GM19395 (cell line): Measurements from ENCODE around the gene ADCY4.
A peak's percentile ranks its signal among the peaks of the same experiment; 100 is the strongest.
"Not testable (repeated sequence)": the region's sequence is repeated elsewhere in the genome, so short reads cannot be mapped to it uniquely, and the experiment has no call there.

Experiments used
- ATAC-seq: cut with Tn5 transposase; IDR thresholded peaks from one replicate; pipeline ENCODE4 v1.9.1; 2021; ENCODE audit warnings: mild to moderate bottlenecking, moderate library complexity; ENCODE audit not compliant: unreplicated experiment

The ADCY4 gene

DNA sequence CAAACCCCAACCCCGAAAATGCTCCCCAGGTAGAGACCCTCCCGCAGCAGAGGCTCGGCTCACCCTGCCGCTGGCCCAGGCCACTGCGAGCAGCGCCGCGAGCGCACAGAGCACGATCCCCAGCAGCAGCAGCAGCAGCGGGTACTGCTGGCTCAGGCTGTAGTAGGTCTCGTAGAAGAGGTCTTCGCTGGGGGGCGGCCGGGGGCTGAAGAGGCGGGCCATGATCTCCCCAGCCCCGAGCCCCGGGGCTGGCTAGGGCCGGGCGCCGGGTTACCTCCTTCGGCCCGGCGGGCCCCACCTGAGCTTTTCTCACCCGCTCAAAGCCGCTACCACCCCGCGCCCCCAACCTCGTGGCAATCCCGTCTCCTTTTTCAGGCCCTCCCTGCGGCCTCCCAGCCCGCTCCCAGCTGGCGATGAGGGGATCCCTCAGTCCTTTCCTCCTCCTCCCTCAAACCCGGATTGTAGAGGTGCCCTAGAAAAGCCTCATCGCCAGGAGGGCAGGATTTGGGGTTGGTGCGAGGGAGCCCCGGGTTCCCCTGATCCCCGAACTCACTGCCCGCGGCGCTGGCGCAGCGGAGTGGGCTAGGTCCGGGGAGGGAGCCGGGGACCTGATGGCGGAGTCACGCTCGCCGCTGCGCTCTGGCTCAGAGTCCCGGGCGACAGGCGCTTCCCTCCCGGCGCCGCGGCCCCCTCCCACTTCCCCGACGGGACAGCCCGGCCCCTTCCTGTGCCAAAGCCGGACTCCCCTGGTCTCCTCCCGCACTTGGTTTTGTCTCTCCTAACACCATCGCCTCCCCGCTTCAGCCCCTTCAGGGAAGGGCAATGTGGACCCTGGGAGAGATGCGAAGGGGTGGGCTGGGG, at the start of gene ADCY4:
Gene ADCY4 (minus strand): TSS at position 641 of the 861 bp plus-strand sequence. CDS start 419 bp downstream, at position 222.
- ATAC-seq, result no peak

GRCh38 chr14:24384169-24384568, 49.3 kb upstream of the ADCY4 start:
- ATAC-seq, result no peak

DNA sequence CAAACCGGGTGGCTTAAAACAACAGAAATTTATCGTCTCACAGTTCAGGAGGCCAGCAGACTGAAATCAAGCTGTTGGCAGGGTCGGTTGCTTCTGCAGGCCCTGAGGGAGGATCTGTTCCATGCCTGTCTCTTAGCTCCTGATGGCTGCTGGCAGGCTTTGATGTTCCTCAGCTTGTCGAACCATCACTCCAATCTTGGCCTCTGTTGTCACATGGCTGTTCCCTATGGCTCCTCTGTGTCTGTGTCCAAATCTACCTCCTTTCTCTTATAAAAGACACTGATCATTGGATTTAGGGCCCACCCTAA, 47.1 kb upstream of the ADCY4 start:
- no peak for ATAC-seq

DNA sequence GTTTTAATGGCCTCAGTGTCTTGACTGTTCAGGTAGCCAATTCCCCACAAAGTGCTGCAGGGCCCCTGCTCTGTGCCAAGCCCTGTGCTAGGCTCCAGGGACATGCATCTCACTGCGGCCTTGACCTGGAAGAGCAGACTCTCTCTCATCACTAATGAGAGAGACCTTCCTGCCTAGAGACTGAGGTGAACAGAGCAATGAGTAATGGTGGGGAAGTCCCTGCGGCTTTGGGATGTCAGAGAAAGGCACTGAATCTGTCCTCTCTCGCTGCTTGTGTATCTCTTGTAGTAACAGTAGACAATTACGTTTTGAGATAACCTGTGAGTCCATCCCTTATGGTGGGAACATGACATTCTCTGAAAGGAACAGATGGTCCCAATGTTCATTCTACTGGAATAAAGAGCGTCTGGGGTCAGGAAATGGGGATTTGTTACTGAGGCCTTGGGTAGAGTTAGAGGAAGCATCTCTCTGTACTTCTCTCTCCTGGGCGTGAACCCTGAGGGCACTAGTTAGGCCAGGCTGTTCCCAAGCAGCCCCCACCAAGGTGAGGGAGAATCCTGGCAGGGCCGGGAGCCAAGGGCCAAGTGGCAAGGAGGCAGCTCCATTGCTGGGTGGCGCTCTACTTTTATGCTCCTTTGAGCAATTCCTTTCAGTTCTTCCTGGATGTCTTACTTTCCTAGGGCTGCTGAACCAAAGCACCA, 46.6 kb upstream of the ADCY4 start:
- no peak for ATAC-seq

- no peak for ATAC-seq
These were observed 45.2 kb upstream of the ADCY4 start for GRCh38 chr14:24379907-24380730.

DNA sequence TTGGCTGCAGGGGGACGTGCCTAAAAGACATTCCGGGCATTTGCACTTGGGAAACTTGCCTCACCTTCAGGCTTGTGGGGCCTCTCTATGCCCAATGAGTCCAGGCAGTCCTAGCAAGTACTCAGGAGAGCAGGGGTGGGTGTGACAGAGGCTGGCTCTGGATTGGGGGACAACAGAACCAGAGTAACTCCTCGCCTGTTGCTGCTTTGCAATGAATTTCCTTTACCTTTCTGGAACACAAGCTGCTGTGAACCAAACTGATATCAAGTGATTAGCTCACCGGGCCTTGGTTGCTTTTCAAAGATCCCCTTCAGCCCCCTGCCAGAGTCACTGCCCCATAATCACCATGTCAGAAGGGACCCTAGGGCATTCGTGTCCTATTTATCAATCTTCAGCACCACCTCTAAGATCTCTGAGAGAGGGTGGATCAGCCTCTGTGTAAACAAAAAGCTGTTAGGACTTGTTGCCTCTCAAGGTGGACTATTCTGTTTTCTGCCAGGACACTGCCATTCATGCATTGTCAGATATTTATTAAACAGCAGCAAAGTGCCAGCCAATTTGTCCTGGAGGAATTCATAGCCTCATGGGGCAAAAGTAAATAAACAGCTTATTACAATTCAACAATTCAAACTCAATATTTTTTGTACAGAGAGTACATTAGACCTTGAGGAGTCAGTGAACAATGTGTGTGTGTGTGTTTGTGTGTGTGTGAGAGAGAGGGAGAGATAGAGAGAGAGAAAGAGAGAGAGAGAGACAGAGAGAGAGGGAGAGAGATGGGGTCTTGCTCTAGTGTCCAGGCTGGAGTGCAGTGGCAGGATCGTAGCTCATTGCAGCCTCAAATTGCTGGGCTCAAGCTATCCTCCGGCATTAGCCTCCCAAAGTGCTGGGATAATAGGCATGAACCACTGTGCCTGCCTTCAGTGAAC, 44.4 kb upstream of the ADCY4 start:
- ATAC-seq, result no peak

DNA sequence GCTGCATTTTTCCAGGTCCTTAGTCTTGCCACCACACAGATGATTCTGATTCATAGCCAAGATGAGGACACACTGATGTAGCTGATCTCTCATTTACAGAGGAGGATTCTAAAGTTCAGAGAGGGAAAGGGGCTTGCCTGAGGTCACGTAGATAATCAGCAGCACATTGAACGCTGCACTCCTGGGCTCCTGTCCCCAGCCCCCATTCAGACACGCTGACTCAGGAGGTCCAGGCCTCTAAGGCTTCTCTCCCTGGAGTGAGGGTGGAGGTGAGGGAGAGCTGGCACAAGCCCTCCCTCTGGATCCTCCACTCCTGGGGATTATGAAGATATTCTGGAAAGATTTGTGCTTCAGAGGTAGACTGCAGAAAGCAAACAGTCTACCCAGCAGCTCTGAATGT, 43.5 kb upstream of the ADCY4 start:
- no peak for ATAC-seq

DNA sequence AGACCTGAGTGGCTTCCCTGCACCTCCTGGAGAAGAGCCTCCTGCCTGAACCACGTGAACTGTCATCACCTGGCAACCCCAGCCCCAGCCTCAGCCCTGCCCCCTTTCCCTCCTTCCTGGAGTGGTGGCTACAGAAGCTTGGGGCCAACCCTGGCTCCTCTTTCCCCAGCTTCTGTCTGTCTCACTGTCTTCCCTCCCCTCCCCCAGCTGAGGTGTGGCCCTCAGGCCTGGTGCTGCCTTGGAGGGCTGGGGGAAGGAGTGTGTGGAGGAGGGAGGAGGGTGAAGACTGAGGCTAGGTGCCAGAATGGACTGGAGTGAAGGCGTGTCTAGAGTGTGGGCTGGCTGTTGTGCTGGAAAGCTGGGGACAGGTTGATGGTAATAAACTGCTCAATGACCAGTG, 42.8 kb upstream of the ADCY4 start:
- no peak for ATAC-seq

DNA sequence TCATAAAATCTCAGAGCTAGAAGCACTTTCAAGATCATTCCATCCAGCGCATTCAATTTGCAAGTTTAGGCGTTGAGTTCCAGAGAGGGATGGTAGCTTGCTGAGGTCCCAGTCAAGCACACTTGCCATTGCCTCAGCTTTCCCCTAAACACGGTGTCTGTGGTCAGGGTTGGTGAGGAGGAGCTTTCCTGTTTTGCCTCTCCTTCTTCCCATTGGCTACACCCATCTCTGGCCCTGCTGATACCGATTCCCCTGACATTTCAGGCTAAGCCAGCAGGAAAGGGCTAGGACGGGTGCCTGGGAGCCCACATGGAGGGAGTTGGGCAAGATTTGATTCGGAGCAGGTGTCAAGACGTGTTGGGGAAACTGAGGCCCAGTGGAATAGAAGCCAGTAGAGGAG, 42.3 kb upstream of the ADCY4 start:
- ATAC-seq, result no peak

DNA sequence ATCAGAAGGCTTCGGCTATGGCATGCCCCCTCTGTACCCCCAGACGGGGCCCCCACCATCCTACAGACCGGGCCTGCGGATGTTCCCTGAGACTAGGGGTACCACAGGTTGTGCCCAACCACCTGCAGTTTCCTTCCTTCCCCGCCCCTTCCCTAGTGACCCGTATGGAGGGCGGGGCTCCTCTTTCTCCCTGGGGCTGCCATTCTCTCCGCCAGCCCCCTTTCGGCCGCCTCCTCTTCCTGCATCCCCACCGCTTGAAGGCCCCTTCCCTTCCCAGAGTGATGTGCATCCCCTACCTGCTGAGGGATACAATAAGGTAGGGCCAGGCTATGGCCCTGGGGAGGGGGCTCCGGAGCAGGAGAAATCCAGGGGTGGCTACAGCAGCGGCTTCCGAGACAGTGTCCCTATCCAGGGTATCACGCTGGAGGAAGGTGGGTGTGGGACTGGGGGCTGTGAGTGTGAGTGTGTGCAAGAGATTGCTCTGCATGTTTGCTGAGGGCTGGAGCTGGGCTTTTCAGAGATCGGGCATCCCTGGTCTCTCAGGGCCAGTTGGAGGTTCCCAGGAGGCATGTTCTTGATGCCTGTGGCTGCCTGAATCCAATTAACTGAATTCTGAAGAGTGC, 41.7 kb upstream of the ADCY4 start:
- ATAC-seq, result no peak

GRCh38 chr14:24372701-24373416, 38.0 kb upstream of the ADCY4 start:
- no peak for ATAC-seq

DNA sequence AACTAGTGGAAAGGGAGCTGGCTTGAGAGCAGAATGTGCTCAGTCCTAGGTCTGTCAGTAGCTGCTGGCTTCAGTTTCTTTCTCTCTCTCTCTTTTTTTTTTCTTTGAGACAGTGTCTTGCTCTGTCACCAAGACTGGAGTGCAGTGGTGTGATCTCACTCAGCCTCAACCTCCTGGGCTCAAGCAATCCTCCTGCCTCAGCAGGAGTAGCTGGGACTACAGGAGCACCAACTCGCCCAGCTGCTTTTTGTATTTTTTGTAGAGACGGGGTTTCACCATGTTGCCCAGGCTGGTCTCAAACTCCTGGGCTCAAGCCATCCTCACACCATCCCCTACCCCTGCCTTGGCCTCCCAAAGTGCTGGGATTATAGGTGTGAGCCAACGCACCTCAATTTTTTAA, 36.7 kb upstream of the ADCY4 start:
- not testable (repeated sequence) for ATAC-seq

DNA sequence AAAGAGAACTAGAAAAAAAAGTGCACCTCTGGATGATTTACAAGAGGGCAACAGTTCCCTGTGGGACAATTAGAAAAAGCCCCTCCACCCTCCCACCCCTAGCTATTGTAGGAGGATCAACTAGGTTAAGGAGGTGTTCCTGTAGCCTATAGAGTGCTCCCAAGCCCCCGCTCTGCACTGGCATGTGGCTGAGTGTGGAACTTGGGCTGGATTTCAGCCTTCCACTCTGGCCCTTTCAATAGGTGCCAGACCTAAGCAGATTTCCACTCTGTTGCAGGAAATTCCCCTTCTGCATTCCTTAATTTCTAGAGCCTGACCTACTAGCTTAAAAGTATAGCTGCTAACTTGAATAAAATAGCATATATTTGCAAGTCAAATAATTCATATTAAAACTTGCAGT, 35.9 kb upstream of the ADCY4 start:
- no peak for ATAC-seq

- no peak for ATAC-seq
These were observed 35.2 kb upstream of the ADCY4 start for GRCh38 chr14:24369907-24370687.

DNA sequence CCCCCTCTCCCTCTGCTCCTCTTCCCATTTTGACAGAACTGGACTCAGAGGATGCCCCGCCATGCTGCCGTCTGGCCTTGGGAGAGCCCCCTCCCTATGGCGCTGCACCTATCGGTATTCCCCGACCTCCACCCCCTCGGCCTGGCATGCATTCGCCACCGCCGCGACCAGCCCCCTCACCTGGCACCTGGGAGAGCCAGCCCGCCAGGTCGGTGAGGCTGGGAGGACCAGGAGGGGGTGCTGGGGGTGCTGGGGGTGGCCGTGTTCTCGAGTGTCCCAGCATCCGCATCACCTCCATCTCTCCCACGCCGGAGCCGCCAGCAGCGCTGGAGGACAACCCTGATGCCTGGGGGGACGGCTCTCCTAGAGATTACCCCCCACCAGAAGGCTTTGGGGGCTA, 34.6 kb upstream of the ADCY4 start:
- no peak for ATAC-seq

DNA sequence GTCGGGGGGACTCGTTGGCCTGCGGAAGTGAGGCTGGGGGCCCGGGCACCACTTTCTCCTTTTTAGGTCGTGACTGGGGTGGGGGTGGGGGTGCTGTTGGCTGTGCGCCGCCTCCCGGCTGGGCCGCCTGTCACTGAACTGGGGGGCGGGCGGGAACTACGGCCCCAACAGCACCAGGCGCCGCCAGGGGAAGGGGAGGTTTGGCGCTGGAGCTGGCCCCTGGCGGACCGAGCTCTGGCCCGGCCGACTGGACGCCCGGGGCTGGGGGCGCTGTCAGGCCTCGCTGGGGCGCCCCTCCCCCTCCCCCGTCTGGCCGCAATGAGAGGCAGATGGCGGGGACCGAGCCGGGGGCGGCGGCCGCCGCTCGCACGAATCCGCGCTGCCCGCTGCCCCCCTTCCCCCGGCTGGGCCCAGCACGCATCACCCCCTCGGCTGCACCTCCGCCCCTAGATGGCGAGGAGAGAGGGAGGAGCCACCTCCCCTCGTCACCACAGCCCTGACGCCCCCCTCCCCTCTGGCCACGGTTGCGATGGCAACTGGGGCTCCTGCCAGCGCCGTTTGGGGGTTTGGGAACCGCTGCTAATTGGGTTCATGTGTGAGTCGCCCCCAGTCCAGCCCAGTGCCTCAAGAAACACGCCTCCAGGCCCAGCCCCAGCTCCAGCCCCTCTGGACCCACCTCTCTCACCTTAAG, 33.8 kb upstream of the ADCY4 start:
- no peak for ATAC-seq

DNA sequence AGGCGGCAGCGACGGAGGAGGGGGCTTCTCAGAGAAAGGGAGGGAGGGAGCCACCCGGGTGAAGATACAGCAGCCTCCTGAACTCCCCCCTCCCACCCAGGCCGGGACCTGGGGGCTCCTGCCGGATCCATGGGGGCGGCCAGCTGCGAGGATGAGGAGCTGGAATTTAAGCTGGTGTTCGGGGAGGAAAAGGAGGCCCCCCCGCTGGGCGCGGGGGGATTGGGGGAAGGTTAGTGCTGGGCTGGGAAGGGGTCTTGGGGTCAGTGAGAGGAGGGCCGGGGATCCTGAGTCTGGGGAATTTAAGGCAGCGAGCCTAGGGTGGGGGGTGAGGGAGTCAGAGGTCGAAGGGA, 33.3 kb upstream of the ADCY4 start:
- ATAC-seq, result no peak

- peak; percentile 15 for ATAC-seq
These were observed 32.8 kb upstream of the ADCY4 start, which contains the start of gene NFATC4 for GRCh38 chr14:24367514-24368211. TSS of gene NFATC4 (plus strand) at chr14:24368184. CDS start at chr14:24368341, 157 bp downstream.
